ENCODE measurements around the gene SUSD4.

SUSD4 gene

GRCh38 chr1:223183268-223183862, 180.6 kb downstream of the SUSD4 start:
- DNase-seq (ENCODE audit: low spot score), result no peak

GRCh38 chr1:223180731-223181321, 183.2 kb downstream of the SUSD4 start:
- peak; percentile 5 for DNase-seq (ENCODE audit: low spot score)

GRCh38 chr1:223179786-223180185, 184.2 kb downstream of the SUSD4 start:
- no peak for DNase-seq (ENCODE audit: low spot score)

- DNase-seq (ENCODE audit: low spot score), result no peak
Measured at GRCh38 chr1:223179280-223179679, 184.7 kb downstream of the SUSD4 start.

GRCh38 chr1:223177681-223178080, 186.3 kb downstream of the SUSD4 start:
- no peak for DNase-seq (ENCODE audit: low spot score)

- no peak for DNase-seq (ENCODE audit: low spot score)
Measured at GRCh38 chr1:223176437-223176836, 187.5 kb downstream of the SUSD4 start.

- no peak for DNase-seq (ENCODE audit: low spot score)
Measured at GRCh38 chr1:223175633-223176032, 188.3 kb downstream of the SUSD4 start.

- no peak for DNase-seq (ENCODE audit: low spot score)
Measured at GRCh38 chr1:223175032-223175431, 188.9 kb downstream of the SUSD4 start.

All from CD4-positive, alpha-beta T cell treated with Interleukin-2 at 100 ng/mL for 4 hours (primary cell).